NCI-H1105 treated with DMSO at 0.1 percent for 48 hours (cell line): ENCODE measurements around the gene SPON2.

Experiments
- DNase-seq: peaks from one replicate; lab custom pipeline; 2025; lab: John Stamatoyannopoulos, UW

Gene SPON2

DNA sequence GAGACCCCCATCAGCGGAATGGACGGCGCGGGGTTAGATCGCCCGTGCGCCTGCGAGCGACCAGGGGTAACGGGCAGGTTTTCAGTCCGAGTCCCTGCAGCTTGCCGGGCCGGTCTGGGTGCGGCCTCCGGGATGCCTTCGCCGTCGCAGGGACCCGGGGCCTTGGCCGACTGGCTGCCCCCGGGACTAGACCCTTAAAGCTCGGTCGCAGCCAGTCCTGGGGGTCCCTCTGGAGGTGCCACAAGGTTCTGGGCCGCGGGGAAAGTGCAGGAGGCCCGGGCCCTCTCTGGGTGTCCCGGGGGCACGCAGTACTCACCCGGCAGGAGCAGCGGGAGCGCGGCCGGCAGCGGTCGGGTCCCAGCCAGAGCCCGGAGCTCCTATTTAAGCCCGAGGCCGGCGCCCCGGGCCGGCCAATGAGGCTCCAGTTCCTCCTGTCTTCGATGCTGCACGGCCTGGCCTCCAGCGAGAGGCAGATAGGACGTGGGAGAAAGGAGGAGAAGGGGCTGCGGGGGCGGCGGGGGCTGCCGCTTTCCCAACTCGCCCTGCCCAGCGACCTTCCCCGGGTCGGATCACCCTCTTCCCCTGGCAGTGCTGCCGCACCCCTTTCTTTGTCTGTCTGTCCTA lies at the start of gene SPON2:
TSS of gene SPON2 (minus strand) at position 356 of the 624 bp plus-strand sequence.
- DNase-seq: no peak

DNA sequence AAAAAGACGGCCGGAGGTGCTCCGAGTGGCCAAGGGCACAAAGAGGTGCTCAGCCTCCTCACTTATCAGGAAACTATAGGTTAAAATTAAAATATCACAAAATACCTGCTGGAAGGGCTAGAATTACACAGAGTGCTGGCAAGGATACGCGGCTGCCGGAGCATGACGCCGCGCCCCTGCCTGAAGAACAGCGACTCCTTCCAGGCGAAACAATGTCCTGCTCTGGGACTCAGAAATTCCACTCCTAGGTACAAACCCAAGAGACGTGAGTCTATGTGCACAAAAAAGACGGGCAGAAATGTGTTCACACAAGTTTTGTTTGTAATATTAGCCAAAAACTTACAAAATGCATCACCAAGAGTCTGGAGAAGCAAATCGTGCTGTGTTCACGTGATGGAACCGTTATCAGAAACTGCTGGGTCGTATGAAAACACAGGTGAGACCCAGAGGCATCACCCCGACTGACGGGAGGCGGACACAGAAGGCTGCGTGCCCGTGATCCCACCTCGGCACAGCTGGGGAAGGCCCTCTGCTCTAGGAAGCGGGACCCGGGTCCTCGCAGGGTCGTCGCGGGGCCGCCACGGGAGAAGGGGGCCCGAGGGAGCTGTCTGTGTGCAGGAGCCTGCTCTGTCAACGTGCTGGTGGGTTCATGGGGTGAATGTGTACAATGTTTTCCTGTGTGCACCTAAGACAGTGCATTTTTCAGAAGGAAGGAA lies 48.9 kb upstream of the SPON2 start:
- DNase-seq: no peak

DNA sequence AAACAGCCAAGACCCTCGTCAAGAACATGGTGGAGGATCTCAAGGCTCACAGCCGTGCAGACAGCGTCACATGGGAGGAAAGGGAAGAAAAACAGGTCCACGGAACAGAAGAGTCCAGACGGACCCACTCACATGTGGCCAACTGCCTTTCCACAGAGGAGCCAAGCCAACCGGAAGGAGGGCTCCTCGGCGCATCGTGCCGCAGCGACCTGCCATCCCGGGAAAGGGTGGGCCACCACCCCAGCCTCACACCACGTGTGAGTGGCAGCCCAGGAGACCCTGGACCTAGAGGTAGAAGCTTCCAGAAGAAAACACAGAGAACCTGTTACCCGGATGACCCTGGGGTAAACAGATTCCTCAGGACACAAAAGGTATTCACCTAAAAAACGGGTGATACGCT lies 48.2 kb upstream of the SPON2 start:
- DNase-seq: no peak

GRCh38 chr4:1219566-1219950 lies 47.2 kb upstream of the SPON2 start:
- DNase-seq: no peak

DNA sequence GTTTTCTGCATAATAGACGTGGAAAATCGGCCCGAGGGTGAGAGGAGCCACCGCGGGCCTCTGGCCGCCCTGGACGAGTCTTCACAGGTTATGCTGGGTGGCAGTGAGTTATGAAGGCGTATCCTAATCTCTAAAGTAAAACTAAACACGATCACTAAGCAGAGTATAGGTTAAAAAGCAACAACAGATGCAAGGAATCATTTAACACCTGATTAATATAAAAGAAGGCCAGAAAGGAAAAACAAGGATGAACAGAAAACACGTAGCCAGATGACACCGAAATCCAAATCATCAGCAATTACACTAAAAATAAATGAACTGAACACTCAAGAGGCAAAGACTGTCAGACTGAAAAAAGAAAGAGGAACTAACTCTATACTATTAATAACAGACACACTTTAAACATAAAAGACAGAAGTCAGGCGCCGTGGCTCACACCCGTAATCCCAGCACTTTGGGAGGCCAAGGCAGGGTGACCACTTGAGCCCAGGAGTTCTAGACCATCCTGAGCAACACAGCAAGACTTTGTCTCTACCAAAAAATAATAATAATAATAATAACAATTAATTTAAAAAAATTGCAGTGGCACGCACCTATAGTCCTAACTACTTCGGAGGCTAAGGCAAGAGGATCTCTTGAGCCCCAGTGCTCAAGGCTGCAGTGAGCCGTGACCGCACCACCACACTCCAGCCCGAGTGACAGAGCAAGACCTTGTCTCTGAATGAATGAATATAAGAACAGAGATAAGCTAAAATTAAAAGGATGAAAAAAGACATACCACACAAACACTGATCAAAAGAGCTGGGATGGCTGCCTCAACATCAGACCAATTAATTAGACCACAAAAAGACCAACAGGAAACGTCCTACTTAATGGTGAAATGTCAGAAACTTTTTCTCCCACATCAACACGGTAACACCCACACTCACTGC lies 46.5 kb upstream of the SPON2 start:
- no peak for DNase-seq

- DNase-seq: no peak
Observed at GRCh38 chr4:1217366-1217765, 45.0 kb upstream of the SPON2 start.

DNA sequence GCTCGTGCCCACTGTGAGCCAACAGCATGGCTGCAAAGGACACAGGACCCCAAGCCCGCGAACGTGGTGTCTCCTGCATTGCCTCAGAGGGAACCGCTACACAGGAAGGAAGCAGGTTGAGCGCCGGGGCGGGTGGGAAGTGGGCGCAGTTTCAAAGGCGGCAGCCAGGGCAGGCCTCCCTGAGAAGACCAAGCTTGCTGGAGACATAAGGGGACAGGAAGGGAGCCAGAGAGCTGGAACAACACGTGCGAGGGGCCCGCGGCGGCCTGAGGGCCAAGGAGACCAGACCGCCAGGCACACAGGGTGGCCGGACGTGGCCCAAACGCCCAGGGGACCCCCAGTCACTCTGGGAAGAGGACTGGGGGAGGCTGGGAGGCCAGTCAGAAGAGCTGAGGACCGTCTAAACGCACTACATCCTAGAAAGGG lies 44.5 kb upstream of the SPON2 start:
- DNase-seq: no peak

DNA sequence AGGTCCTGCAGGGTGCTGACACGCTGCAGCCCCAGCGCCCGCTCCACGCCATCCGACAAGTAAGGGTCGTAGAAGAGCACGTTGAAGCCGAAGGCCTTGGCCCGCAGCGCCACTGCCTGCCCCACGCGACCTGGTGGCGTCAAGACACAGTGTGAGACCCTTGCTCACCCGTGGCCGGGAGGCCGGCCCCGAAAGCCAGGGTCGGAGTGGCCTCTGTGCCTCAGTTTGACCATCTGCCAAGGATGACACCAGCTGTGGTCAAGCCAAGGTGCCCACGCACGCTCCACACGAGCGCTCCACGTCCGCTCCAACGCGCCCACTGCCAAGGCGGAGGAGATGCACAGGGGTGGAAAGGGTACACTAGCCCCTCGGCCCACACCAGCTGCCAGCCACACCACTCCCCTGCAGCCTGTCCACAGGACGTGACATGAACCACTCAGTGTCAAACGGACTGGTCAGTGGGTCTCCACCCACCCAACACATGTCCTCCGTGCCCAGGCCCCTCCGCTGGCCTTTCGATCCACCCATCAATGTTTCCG lies 43.8 kb upstream of the SPON2 start:
- DNase-seq: no peak

DNA sequence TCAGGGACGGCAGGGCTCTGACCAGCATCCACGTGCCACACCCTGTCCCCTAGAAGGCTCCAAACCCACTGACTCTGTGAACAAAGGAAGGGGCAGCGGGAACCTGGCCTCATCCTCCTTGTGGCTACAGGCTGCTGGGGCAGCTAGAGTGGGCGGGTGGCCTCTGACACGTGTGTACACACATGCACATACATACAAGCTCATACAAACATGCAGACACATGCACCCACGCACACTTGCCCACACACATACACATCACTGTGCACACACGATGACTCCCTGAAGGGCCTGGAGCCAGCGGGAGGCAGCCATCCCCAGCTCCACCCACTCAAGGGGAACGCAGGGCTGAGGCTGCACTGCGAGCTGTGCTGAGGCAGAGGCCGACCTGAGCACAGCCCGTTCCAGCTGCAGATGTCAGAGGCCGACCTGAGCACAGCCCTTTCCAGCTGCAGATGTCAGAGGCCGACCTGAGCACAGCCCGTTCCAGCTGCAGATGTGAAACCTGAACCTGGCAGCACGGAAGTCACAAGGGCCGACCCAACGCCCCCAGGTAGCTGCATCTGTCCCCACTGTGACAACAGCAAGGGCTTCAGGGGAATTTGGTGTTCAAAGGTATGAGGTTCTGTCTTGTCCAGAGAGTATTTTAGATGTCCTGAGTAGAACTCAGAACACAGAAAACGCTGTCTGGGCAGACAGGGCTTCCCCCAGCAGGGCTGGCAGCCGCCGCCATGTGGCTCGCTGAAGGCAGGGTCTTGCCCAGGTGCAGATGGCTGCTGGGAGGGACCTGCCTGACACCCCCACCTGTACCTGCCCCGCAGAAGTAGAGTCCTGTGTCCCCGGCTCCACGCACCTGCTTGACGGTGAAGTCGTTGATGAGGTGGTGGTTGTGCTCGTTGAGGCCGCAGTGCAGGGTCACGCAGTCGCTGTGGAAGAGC lies 43.0 kb upstream of the SPON2 start:
- DNase-seq: no peak

GRCh38 chr4:1214101-1215095 lies 42.0 kb upstream of the SPON2 start:
- DNase-seq: no peak

- DNase-seq: no peak
Observed at GRCh38 chr4:1213336-1213995, 41.1 kb upstream of the SPON2 start.

- DNase-seq: no peak
Observed at GRCh38 chr4:1212546-1213335, 40.4 kb upstream of the SPON2 start.

- DNase-seq: no peak
Observed at GRCh38 chr4:1211891-1212545, 39.6 kb upstream of the SPON2 start.

GRCh38 chr4:1211371-1211770 lies 39.0 kb upstream of the SPON2 start:
- DNase-seq: no peak

- no peak for DNase-seq
Observed at GRCh38 chr4:1210971-1211370, 38.6 kb upstream of the SPON2 start.

DNA sequence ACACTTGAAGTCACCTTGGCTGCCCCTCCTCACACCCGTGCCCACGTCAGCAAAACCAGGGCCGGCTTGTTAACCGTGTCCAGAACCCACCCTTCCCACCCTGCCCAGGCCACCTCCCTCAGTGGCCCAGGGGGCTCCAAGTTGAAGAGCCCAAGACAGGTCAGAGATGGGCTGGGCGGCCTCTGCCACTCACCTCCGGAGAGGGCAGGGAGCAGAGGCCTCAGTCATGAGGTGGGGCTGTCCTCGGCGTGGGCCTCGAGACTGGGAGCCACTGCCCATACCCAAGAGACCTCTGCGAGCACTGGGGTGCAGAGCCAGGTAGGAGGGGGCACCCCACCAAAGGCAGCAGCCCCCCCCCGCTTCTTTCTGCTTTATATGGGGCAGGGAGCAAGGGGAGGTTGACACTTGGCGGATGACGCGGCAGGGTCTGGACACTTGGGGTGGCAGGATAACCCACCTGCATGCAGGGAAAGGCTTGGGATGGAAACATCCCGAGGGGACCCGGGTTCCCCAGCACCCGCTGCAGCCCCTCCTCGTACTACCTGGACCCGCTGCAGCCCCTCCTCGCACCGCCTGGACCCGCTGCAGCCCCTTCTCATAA lies 38.0 kb upstream of the SPON2 start:
- no peak for DNase-seq

GRCh38 chr4:1209821-1210220 lies 37.4 kb upstream of the SPON2 start:
- DNase-seq: no peak
